ENCODE results near the gene CACNB2.
A peak's percentile ranks its signal among the peaks of the same experiment; 100 is the strongest.

CACNB2 gene

GRCh38 chr10:18157881-18158280 lies 17.7 kb downstream of the CACNB2 start:
- H3K36me3 ChIP-seq (ENCODE audit: control insufficient read depth in 1 of 2, insufficient read depth in 2 of 2, low read depth in 1 of 2, low read length in 2 of 2) = no peaks in the 10 kb centered on the region
- WGBS = 84% methylated on average over 3 of the region's 3 CpGs

GRCh38 chr10:18158773-18159265 lies 18.6 kb downstream of the CACNB2 start:
- H3K27ac ChIP-seq (ENCODE audit: low read length, poor library complexity, severe bottlenecking) = no peak overlapping the region
- H2AFZ ChIP-seq (ENCODE audit: low read depth, low read length) = no peak overlapping the region
- H3K23ac ChIP-seq (ENCODE audit: low read length in 2 of 2) = no peak overlapping the region
- H3K36me3 ChIP-seq (ENCODE audit: control insufficient read depth in 1 of 2, insufficient read depth in 2 of 2, low read depth in 1 of 2, low read length in 2 of 2) = no peaks in the 10 kb centered on the region
- no peak overlapping the region for H3K4me2 ChIP-seq (ENCODE audit: low read length, poor library complexity, severe bottlenecking)
- no peak overlapping the region for H2BK120ac ChIP-seq (ENCODE audit: low read depth, low read length)
- no peak overlapping the region for H2BK12ac ChIP-seq (ENCODE audit: low read length in 2 of 2)
- no peak overlapping the region for H2AK5ac ChIP-seq (ENCODE audit: low read length, severe bottlenecking)
- peak overlapping the region; percentile 62 for H3K9ac ChIP-seq (ENCODE audit: low read length)
- H3K9me3 ChIP-seq (ENCODE audit: control insufficient read depth, low read length) = no peaks in the 10 kb centered on the region
- no peaks in the 10 kb centered on the region for H3K79me1 ChIP-seq (replicated peaks; ENCODE audit: low read length, poor library complexity, severe bottlenecking)
- no peak for DNase-seq
- H4K8ac ChIP-seq (ENCODE audit: low read length) = no peak overlapping the region
- H2BK5ac ChIP-seq (ENCODE audit: low read depth, low read length, poor library complexity, severe bottlenecking) = no peak overlapping the region
- no peaks in the 10 kb centered on the region for H3K27me3 ChIP-seq (ENCODE audit: control insufficient read depth in 1 of 2, insufficient read depth in 1 of 2, low read length in 2 of 2)
- peak overlapping the region in 1 of 2 experiments; percentile 52 for H3K4me3 ChIP-seq (ENCODE audit: insufficient read depth in 1 of 2, low read depth in 1 of 2, low read length in 2 of 2)
- H3K14ac ChIP-seq (ENCODE audit: low read length in 2 of 2) = no peak overlapping the region
- no peak overlapping the region for H3K4ac ChIP-seq (ENCODE audit: low read depth in 1 of 2, low read length in 2 of 2)
- H3K4me1 ChIP-seq (ENCODE audit: control insufficient read depth, insufficient read depth, low read depth, low read length) = no peaks in the 10 kb centered on the region
- H2BK15ac ChIP-seq (ENCODE audit: low read depth, poor library complexity, severe bottlenecking) = no peak overlapping the region
- H3K18ac ChIP-seq (ENCODE audit: low read depth in 1 of 2, low read length in 2 of 2) = no peak overlapping the region
- H4K91ac ChIP-seq (ENCODE audit: low read length) = no peak overlapping the region
- WGBS = 97% methylated on average over 2 of the region's 2 CpGs

More at GRCh38 chr10:18157881-18158280, 17.7 kb downstream of the CACNB2 start:
- Histone ChIP-seq H3K79me1 (replicated peaks; ENCODE audit: low read length, poor library complexity, severe bottlenecking) (no peaks in the 10 kb centered on the region), H3K4ac (ENCODE audit: low read depth in 1 of 2, low read length in 2 of 2) (no peak overlapping the region), H3K9ac (ENCODE audit: low read length) (peak overlapping the region; percentile 62), H2BK5ac (ENCODE audit: low read depth, low read length, poor library complexity, severe bottlenecking) (no peak overlapping the region), H3K4me1 (ENCODE audit: control insufficient read depth, insufficient read depth, low read depth, low read length) (no peaks in the 10 kb centered on the region), H3K18ac (ENCODE audit: low read depth in 1 of 2, low read length in 2 of 2) (no peak overlapping the region), H3K4me3 (ENCODE audit: insufficient read depth in 1 of 2, low read depth in 1 of 2, low read length in 2 of 2) (peak overlapping the region in 1 of 2 experiments; percentile 20), H3K27ac (ENCODE audit: low read length, poor library complexity, severe bottlenecking) (no peak overlapping the region), H4K8ac (ENCODE audit: low read length) (no peak overlapping the region), H2BK120ac (ENCODE audit: low read depth, low read length) (no peak overlapping the region), H3K4me2 (ENCODE audit: low read length, poor library complexity, severe bottlenecking) (no peak overlapping the region), H3K9me3 (ENCODE audit: control insufficient read depth, low read length) (no peaks in the 10 kb centered on the region), H2BK15ac (ENCODE audit: low read depth, poor library complexity, severe bottlenecking) (no peak overlapping the region), H3K14ac (ENCODE audit: low read length in 2 of 2) (no peak overlapping the region), H3K23ac (ENCODE audit: low read length in 2 of 2) (no peak overlapping the region), H2AFZ (ENCODE audit: low read depth, low read length) (no peak overlapping the region), H4K91ac (ENCODE audit: low read length) (no peak overlapping the region), H2AK5ac (ENCODE audit: low read length, severe bottlenecking) (no peak overlapping the region), H3K27me3 (ENCODE audit: control insufficient read depth in 1 of 2, insufficient read depth in 1 of 2, low read length in 2 of 2) (no peaks in the 10 kb centered on the region), H2BK12ac (ENCODE audit: low read length in 2 of 2) (no peak overlapping the region)
- no peak for DNase-seq

- H2BK120ac ChIP-seq (ENCODE audit: low read depth, low read length) = no peak overlapping the region
- no peak overlapping the region for H2BK5ac ChIP-seq (ENCODE audit: low read depth, low read length, poor library complexity, severe bottlenecking)
- H3K4me3 ChIP-seq (ENCODE audit: insufficient read depth in 1 of 2, low read depth in 1 of 2, low read length in 2 of 2) = peak overlapping the region in 1 of 2 experiments; percentile 52
- H3K4me1 ChIP-seq (ENCODE audit: control insufficient read depth, insufficient read depth, low read depth, low read length) = no peaks in the 10 kb centered on the region
- H3K9me3 ChIP-seq (ENCODE audit: control insufficient read depth, low read length) = no peaks in the 10 kb centered on the region
- H2AK5ac ChIP-seq (ENCODE audit: low read length, severe bottlenecking) = no peak overlapping the region
- no peak overlapping the region for H3K4ac ChIP-seq (ENCODE audit: low read depth in 1 of 2, low read length in 2 of 2)
- H3K23ac ChIP-seq (ENCODE audit: low read length in 2 of 2) = no peak overlapping the region
- no peak overlapping the region for H4K8ac ChIP-seq (ENCODE audit: low read length)
- no peaks in the 10 kb centered on the region for H3K79me1 ChIP-seq (replicated peaks; ENCODE audit: low read length, poor library complexity, severe bottlenecking)
- no peaks in the 10 kb centered on the region for H3K27me3 ChIP-seq (ENCODE audit: control insufficient read depth in 1 of 2, insufficient read depth in 1 of 2, low read length in 2 of 2)
- peak overlapping the region; percentile 62 for H3K9ac ChIP-seq (ENCODE audit: low read length)
- no peak overlapping the region for H2BK12ac ChIP-seq (ENCODE audit: low read length in 2 of 2)
- no peak overlapping the region for H3K27ac ChIP-seq (ENCODE audit: low read length, poor library complexity, severe bottlenecking)
- no peak overlapping the region for H2BK15ac ChIP-seq (ENCODE audit: low read depth, poor library complexity, severe bottlenecking)
- no peak overlapping the region for H3K14ac ChIP-seq (ENCODE audit: low read length in 2 of 2)
- no peak for DNase-seq
- H2AFZ ChIP-seq (ENCODE audit: low read depth, low read length) = no peak overlapping the region
- H3K18ac ChIP-seq (ENCODE audit: low read depth in 1 of 2, low read length in 2 of 2) = no peak overlapping the region
- no peak overlapping the region for H4K91ac ChIP-seq (ENCODE audit: low read length)
- H3K36me3 ChIP-seq (ENCODE audit: control insufficient read depth in 1 of 2, insufficient read depth in 2 of 2, low read depth in 1 of 2, low read length in 2 of 2) = no peaks in the 10 kb centered on the region
- no peak overlapping the region for H3K4me2 ChIP-seq (ENCODE audit: low read length, poor library complexity, severe bottlenecking)
- 90% methylated on average over 2 of the region's 5 CpGs for WGBS
Observed at GRCh38 chr10:18159557-18159956, 19.3 kb downstream of the CACNB2 start.

GRCh38 chr10:18162021-18162627 lies 21.9 kb downstream of the CACNB2 start:
- Histone ChIP-seq H3K4me3 (ENCODE audit: insufficient read depth in 1 of 2, low read depth in 1 of 2, low read length in 2 of 2) (no peak overlapping the region), H2BK120ac (ENCODE audit: low read depth, low read length) (no peak overlapping the region), H3K18ac (ENCODE audit: low read depth in 1 of 2, low read length in 2 of 2) (no peak overlapping the region), H4K8ac (ENCODE audit: low read length) (no peak overlapping the region), H2BK15ac (ENCODE audit: low read depth, poor library complexity, severe bottlenecking) (no peak overlapping the region), H3K23ac (ENCODE audit: low read length in 2 of 2) (no peak overlapping the region), H3K4me1 (ENCODE audit: control insufficient read depth, insufficient read depth, low read depth, low read length) (no peaks in the 10 kb centered on the region), H3K79me1 (replicated peaks; ENCODE audit: low read length, poor library complexity, severe bottlenecking) (no peaks in the 10 kb centered on the region), H3K27me3 (ENCODE audit: control insufficient read depth in 1 of 2, insufficient read depth in 1 of 2, low read length in 2 of 2) (no peaks in the 10 kb centered on the region), H3K36me3 (ENCODE audit: control insufficient read depth in 1 of 2, insufficient read depth in 2 of 2, low read depth in 1 of 2, low read length in 2 of 2) (no peaks in the 10 kb centered on the region), H3K4me2 (ENCODE audit: low read length, poor library complexity, severe bottlenecking) (no peak overlapping the region), H2BK5ac (ENCODE audit: low read depth, low read length, poor library complexity, severe bottlenecking) (no peak overlapping the region), H3K27ac (ENCODE audit: low read length, poor library complexity, severe bottlenecking) (no peak overlapping the region), H3K4ac (ENCODE audit: low read depth in 1 of 2, low read length in 2 of 2) (no peak overlapping the region), H4K91ac (ENCODE audit: low read length) (no peak overlapping the region), H2BK12ac (ENCODE audit: low read length in 2 of 2) (no peak overlapping the region), H2AFZ (ENCODE audit: low read depth, low read length) (no peak overlapping the region), H3K9me3 (ENCODE audit: control insufficient read depth, low read length) (no peaks in the 10 kb centered on the region), H3K14ac (ENCODE audit: low read length in 2 of 2) (no peak overlapping the region), H3K9ac (ENCODE audit: low read length) (no peak overlapping the region), H2AK5ac (ENCODE audit: low read length, severe bottlenecking) (no peak overlapping the region)
- 85% methylated on average over 6 of the region's 7 CpGs for WGBS
- DNase-seq = no peak

Data from mesenchymal stem cell (in vitro differentiated cells and primary cell).